GM21515 (cell line): ENCODE measurements around the gene MFAP1.
"Not testable (repeated sequence)": the region's sequence is repeated elsewhere in the genome, so short reads cannot be mapped to it uniquely, and the experiment has no call there.

Source experiments
- ATAC-seq: cut with Tn5 transposase; IDR thresholded peaks from one replicate; pipeline ENCODE4 v1.9.1; 2021; ENCODE audit not compliant: unreplicated experiment

Gene MFAP1, protein sequence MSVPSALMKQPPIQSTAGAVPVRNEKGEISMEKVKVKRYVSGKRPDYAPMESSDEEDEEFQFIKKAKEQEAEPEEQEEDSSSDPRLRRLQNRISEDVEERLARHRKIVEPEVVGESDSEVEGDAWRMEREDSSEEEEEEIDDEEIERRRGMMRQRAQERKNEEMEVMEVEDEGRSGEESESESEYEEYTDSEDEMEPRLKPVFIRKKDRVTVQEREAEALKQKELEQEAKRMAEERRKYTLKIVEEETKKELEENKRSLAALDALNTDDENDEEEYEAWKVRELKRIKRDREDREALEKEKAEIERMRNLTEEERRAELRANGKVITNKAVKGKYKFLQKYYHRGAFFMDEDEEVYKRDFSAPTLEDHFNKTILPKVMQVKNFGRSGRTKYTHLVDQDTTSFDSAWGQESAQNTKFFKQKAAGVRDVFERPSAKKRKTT

DNA sequence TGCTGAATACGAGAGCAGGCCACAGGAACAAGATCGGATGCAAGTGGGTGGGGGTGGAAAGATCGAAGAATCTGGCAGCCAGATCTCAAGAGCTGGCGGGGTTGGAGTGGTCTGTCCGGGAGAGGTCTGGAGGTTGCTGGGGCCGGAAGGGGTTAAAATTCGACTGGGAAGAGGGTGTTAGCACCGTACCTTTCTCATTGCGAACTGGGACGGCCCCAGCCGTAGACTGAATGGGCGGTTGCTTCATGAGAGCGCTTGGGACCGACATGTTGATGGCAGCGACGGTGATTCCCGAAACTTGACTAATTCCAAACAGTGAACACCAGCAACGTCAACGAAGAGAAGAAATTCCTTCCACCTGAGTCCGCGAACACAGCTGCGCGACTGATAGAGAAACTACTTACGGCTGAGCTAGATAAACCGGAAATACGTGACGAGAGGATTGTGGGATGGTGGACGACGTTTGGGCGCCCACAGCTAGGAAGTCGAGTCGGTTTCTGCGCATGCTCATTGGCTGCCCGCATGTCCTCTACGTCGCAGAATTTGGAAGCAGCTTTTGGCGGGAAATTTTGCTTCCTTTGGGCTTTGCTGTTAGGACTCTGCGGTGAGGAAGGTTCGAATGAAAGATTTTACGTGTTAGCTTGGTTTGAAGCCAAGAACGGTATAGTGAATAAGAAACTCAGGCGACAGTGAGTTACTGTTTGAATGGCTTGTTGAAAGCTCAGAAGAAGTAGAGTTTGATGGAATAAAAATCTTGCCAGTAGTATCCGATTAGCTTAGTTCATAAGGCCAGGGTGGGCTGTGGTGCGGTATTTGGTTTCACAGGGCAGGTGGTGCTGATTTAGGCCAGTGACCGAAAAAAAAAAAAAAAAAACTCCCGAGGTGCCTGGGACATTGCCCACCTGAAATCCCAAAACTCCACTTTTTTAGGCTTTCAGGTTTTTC, at the start of gene MFAP1:
TSS of gene MFAP1 (minus strand) at position 389 of the 945 bp plus-strand sequence. CDS start at position 268, 121 bp downstream.
- peak; percentile 61 for ATAC-seq

DNA sequence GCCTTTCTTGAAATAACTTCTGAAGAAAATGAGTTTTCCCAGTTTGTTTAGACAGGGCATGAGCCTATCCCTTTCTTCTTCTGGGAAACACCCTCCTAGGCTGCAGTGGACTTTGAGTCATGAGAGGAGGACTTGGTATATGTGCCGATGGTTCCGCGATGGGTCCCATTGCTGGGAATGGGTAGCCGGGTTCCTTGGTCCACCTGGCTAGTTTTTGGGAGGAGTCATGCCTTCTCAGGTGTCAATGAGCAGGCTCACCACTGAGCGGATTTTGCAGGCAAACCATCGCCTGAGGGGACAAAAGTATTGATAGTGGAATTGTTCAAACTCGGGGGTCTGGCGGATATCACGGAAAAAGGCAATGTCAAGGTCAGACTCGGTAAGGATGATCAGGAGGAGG, 49.2 kb upstream of the MFAP1 start:
- ATAC-seq, result no peak

DNA sequence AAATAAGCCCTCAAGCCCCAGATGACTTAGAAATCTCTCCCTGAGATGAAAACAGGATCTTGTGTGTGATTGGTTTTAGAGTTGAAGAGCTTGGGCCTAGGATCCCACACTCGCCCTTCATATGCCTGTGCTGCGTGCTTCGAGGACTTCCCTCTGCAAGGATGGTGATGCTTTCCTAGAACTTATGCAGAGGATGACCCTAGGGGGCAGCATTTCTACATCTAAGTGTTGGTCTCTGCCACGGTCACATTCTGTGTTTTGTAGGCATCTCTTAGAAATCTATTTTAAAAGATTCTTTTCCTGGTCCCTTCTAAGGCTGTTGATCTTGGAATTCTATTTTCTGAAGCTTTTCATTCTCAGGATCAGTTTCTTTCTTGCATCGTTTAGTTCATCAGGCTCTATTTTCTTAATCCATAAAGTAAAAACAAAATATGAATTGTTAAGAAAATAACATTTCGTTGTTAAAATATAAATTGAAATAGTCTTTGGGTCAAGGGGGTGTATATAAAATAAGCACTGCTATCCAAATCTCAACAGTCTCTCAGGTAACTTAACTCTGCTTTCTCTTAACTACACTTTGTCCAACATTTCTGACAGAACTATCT, 48.0 kb upstream of the MFAP1 start:
- no peak for ATAC-seq

DNA sequence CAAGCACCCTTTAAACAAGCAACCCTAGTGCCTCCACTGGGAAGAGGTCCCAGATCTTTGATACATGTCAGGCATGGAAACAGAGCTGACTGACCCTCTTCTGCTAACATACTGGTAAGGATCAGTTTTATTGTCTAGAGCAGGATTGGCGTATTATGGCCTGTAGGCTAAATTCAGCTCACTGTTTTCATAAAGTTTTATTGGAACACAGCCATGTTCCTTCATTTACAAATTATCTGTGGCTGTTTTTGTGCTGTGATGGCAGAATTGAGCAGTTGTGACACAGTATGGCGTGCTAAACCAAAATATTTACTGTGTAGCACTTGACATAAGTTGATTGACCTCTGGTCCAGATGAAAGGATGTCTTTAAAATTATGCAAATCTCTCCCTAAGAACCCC, 47.3 kb upstream of the MFAP1 start:
- ATAC-seq, result no peak

DNA sequence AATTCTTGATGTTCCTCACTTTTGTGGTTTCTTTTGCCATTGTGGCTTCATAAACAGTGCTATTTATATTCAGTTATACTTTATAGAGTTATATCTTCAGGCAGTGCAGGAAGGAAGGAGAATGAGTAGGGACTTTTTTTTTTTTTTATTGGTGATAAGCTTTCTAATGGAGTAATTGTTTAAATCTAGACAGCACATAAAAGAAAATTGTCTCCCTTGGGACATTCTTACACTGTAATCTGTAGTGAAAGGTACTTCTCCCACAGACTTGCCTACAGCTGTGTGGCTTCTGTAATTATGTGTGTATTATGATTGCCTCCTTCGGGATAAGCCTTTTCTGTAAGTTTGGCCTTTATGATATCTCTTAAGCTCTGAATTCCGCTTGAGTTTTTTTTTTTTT, 43.9 kb upstream of the MFAP1 start:
- no peak for ATAC-seq

DNA sequence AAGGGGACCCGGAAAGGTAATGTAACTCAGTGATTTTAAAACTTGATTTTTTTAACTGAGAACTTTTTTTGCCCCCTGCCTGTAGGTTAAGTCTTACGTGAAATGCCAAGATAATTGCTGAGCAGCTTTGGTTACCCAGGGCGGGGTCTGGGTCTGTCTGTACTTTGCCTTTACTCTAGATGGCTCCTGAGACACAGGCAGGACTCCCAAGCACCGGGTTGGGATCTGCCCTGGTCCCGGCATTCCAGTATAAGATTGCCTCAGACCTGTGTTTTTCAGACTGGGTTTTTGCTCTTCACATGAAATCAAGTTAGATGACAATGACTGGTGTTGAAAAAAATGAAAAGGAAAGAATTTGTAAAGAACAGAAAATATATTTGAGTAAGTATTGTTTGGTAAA, 42.6 kb upstream of the MFAP1 start:
- no peak for ATAC-seq

DNA sequence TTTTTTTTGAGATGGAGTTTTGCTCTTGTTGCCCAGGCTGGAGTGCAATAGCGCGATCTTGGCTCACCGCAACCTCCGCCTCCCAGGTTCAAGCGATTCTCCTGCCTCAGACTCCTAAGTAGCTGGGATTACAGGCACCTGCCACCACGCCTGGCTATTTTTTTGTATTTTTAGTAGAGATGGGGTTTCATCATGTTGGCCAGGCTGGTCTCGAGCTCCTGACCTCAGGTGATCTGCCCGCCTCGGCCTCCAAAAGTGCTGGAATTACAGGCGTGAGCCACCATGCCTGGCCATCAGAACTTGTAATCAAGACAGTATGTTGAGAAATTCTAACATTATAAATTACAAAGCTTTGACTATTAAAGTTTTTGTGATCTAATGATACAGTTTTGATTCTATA, 42.1 kb upstream of the MFAP1 start:
- ATAC-seq, result not testable (repeated sequence)

DNA sequence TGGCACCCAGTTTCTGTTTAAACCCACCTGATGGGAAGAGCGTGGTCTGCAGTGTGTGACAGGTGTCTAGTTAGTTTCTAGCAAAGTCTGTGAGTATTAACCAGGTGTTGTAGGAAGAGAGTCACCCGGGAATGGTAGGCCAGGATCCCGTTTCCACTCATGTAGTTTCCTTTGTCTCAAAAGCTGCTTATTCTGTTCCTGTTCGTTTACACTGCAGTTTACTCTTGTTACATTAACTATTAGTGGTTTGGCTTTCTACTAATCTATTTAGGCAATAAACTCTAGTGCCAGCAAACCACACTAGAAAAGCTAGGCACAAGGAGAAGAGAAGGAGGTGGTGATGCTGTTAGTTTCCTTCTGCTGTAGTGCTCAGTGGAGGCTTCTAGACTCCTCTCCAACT, 35.1 kb upstream of the MFAP1 start:
- no peak for ATAC-seq

DNA sequence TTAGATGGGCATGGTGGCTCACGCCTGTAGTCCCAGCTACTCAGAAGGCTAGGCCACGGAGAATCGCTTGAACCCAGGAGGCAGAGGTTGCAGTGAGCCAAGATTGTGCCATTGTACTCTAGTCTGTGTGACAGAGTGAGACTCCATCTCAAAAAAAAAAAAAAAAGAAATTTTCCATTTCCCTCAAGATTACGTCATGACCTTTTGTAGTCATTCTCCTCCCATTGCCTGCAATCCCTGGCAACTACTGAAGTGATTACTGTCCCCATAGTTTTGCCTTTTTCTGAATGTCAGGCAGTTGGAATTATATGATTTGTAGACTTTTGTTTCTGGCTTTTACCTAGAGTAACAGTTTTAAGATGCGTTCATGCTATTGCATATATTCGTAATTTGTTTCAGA, 30.3 kb upstream of the MFAP1 start:
- no peak for ATAC-seq

DNA sequence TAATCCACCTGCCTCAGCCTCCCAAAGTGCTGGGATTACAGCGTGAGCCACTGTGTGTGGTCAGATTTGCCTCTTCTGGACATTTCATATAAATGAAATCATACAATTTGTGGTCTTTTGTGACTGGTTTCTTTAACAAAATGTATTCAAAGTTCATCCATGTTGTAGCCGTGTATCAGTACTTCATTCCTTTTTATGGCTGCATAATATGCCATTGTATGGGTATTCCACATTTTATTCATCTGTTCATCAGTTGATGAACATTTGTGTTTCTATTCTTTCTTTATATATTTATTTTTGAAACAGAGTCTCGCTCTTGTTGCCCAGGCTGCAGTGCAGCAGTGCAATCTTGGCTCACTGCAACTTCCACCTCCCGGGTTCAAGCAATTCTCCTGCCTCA, 28.1 kb upstream of the MFAP1 start:
- ATAC-seq, result no peak

DNA sequence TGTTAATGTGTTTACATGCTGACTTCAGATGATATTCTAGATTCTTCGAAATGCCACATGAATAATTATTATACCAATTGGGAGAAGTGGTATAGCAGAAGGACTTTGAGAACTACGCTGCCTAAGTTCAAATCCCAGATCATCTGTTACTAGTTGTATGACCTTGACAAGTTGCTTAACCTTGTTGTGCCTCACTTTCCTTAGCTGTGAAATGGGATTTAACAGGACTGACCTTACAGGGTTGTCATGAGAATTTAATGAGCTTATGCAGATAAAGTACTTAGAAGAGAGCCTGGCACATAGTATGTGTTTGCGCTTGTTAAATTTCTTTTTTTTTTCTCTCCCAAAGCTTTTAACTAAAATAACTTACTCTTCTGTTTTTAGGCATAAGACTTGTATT, 26.8 kb upstream of the MFAP1 start:
- no peak for ATAC-seq

DNA sequence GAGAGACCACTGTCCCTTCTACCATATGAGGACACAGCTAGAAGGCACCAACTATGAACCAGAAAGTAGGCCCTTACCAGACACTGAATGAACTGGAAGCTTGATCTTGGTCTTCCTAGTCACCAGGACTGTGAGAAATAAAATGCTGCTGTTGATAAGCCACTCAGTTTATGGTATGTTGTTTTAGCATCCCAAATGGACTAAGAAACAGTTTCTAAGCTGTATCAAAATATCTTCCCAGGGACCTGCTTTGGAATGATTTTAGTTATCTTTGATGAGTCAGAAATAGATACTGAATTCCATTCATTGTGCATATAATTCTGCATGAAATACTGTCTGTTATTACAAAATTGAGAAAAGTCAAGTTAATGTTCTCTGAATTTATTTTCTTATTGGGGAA, 20.9 kb upstream of the MFAP1 start:
- no peak for ATAC-seq

DNA sequence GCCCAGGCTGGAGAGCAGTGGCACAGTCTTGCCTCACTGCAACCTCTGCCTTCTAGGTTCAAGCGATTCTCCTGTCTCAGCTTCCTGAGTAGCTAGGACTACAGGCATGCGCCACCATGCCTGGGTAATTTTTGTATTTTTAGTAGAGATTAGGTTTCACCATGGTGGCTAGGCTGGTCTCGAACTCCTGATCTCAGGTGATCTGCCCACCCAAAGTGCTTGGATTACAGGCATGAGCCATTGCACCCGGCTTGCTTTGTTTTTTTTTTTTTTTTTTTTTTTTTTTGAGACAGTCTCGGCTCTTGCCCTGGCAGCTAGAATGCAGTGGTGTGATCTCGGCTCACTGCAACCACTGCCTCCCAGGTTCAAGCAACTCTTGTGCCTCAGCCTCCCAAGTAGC, 8.0 kb upstream of the MFAP1 start:
- not testable (repeated sequence) for ATAC-seq

DNA sequence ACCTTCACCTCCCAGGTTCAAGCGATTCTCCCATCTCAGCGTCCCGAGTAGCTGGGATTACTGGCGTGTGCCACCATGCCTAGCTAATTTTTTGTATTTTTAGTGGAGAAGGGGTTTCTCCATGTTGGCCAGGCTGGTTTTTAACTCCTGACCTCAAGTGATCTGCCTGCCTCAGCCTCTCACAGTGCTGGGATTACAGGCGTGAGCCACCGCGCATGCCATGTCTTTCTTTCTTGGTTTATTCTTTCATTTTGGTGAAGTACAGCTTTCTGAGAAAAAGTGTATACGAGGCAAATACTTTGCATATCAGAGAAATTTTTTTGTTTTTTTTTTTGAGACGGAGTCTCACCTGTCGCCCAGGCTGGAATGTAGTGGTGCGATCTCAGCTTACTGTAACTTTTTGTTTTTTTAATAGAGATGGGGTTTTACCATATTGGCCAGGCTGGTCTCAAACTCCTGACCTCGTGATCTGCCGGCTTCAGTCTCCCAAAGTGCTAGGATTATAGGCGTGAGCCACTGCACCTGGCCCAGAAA, 7.1 kb upstream of the MFAP1 start:
- ATAC-seq, result not testable (repeated sequence)

DNA sequence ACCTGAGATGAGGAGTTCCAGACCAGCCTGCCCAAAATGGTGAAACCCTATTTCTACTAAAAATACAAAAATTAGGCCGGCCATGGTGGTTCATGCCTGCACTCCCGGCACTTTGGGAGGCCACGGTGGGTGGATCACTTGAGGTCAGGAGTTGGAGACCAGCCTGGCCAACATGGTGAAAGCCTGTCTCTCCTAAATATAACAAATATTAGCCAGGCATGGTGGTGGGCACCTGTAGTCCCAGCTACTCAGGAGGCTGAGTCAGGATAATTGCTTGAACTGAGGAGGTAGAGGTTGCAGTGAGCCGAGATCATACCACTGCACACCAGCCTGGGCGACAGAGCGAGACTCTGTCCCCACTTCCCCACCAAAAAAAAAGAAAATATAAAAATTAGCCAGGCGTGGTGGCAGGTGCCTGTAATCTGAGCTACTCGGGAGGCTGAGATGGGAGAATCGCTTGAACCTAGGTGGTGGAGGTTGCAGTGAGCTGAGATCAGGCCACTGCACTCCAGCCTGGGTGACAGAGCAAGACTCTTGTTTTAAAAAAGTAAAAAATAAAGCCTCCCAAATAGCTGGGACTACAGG, 6.3 kb upstream of the MFAP1 start:
- ATAC-seq, result not testable (repeated sequence)

DNA sequence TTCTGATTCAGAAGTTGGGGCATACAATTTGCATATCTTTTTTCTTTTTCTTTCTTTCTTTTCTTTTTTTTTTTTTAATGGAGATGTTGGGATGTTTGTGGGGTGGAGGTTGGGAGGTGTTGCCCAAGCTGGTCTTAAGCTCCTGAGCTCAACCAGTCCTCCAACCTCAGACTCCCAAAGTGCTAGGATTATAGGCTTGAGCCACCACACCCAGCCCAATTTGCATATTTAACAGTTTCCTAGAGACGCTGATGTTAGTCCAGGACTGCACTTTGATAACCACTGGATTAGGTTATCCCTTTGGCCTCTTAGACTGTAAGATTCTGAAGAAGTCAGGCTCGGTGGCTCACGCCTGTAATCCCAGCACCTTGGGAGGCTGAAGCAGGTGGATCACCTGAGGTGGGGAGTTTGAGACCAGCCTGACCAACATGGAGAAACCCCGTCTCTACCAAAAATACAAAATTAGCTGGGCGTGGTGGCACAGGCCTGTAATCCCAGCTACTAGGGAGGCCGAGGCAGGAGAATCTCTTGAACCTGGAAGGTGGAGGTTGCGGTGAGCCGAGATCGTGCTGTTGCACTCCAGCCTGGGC, 5.6 kb upstream of the MFAP1 start:
- not testable (repeated sequence) for ATAC-seq

DNA sequence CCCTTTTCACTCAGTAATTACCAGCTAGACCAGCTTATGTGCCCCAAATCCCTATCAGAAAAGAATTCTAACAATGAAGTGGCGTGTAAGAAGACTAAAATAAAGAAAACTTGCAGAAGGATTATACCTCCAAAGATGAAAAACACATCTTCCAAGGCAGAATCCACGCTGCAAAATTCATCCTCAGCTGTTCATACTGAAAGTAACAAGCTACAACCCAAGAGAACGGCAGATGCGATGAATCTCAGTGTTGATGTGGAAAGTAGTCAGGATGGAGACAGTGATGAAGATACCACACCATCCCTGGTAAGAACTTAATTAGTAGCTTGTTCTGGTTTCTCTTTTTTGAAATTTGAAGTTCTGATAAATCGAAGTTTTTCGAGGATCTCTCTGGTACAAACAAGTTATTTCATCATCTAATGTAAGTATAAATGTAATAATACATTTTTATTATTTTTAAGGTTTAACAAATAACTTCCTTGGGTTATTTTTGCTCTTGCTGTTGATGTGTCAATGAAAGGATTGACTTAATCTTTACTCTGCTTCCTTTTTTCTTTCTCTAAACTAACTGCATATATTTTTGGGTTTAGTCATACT, 3.7 kb upstream of the MFAP1 start:
- no peak for ATAC-seq

DNA sequence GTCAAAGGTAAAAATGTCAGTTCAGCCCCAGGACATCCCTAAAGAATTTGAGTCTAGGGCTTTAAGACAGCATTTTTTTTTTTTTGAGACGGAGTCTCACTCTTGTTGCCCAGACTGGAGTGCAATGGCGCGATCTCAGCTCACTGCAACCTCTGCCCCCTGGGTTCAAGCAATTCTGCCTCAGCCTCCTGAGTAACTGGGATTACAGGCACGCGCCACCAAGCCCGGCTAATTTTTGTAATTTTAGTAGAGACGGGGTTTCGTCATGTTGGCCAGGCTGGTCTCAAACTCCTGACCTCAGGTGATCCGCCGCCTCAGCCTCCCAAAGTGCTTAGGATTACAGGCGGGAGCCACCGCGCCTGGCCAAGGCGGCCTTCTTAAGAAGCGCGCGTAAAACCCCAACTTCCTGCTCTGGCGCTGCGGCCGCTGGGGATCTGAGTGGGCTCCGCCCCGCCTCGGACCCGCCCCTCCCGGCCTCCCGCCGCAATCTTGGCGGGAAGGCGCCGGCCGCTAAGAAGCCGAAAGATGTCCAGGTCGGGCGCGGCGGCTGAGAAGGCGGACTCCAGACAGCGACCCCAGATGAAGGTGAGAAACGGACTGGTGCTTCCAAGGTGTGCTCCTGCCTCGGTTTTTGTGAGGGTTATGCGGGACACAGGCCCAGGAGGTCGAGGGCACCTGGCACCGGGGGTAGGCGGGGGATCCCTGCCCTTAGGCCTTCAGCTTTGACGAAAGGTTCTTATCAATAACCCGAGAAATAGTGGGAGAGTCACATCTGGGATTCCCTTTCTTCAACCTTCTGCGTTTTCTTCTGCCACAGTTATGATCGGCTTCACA, 2.2 kb upstream of the MFAP1 start, which contains the start of gene WDR76:
TSS of gene WDR76 (plus strand) at position 495 of the 834 bp plus-strand sequence. CDS start at position 526, 31 bp downstream.
- ATAC-seq, result peak; percentile 53

DNA sequence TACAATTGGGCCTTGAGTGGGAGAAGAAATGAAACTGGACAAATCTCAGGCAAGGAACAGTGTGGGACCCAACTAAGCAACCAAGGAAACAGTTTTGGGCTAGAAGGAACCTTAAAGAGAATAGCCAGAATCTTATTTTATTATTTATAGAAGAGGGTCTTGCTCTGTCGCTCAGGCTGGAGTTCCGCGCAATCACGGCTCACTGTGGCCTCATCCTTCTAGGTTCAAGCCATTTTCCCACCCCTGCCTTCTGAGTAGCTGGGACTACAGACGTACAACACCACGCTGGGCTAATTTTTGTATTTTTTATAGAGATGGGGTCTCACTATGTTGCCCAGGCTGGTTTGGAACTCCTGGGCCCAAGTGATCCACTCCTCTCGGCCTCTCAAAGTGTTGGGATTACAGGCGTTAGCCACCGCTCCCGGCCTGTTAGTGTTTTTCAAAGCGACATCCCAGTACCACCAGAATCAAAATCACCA, 1.6 kb upstream of the MFAP1 start:
- ATAC-seq, result no peak
